ENCODE results near the gene ELF1.
"Not testable (repeated sequence)": the region's sequence is repeated elsewhere in the genome, so short reads cannot be mapped to it uniquely, and the experiment has no call there.

- TF ChIP-seq EZH2 (IDR thresholded peaks at IDR 0.05); POLR2AphosphoS5 (IDR thresholded peaks at IDR 0.05; ENCODE audit: borderline replicate concordance, low read depth, low read length): not testable (repeated sequence)
Measured at GRCh38 chr13:40919901-40920300, 99.2 kb downstream of the ELF1 start.
